KMS-11 (cell line): ENCODE results near the gene KATNA1.

Source experiments
- H2AFZ ChIP-seq: fragments of 200-600 bp; sonication (generic); 2 replicates; pipeline ENCODE4 v1.6.1; 2016; ENCODE audit warnings: antibody characterized with exemption, mixed run types, low read depth
- H3K27ac ChIP-seq: fragments of 200-600 bp; sonication (generic); 2 replicates; pipeline ENCODE4 v1.6.1; 2016; ENCODE audit warnings: mild to moderate bottlenecking, mixed run types
- H3K27me3 ChIP-seq: fragments of 200-600 bp; sonication (generic); 2 replicates; pipeline ENCODE4 v1.6.1; 2017; ENCODE audit warnings: mild to moderate bottlenecking, low read depth, mixed run types, moderate library complexity; ENCODE audit not compliant: insufficient read depth
- H3K36me3 ChIP-seq: fragments of 200-600 bp; sonication (generic); 2 replicates; pipeline ENCODE4 v1.6.1; 2017; ENCODE audit warnings: mild to moderate bottlenecking, mixed run types; ENCODE audit not compliant: insufficient read depth
- H3K4me1 ChIP-seq: fragments of 200-600 bp; sonication (generic); 2 replicates; pipeline ENCODE4 v1.6.1; 2016; ENCODE audit warnings: mild to moderate bottlenecking, low read depth, mixed run types; ENCODE audit not compliant: poor library complexity, severe bottlenecking
- H3K4me2 ChIP-seq: fragments of 200-600 bp; sonication (generic); 2 replicates; pipeline ENCODE4 v1.7.0; 2016; ENCODE audit warnings: mild to moderate bottlenecking, mixed run types
- H3K4me3 ChIP-seq: fragments of 200-600 bp; sonication (generic); IDR thresholded peaks from 2 replicates; pipeline ENCODE4 v1.6.1; 2017; ENCODE audit warnings: low read depth, low read length, mixed read lengths; ENCODE audit not compliant: insufficient read depth
- H3K79me2 ChIP-seq: fragments of 200-600 bp; sonication (generic); 2 replicates; pipeline ENCODE4 v1.6.1; 2016; ENCODE audit warnings: low read depth, mixed run types; ENCODE audit not compliant: insufficient read depth
- H3K9ac ChIP-seq: fragments of 200-600 bp; sonication (generic); 2 replicates; pipeline ENCODE4 v1.6.1; 2016; ENCODE audit warnings: mild to moderate bottlenecking, mixed run types
- H4K20me1 ChIP-seq: fragments of 200-600 bp; sonication (generic); 2 replicates; pipeline ENCODE4 v1.6.1; 2016; ENCODE audit warnings: mild to moderate bottlenecking, mixed run types; ENCODE audit not compliant: insufficient read depth
- TF ChIP-seq, protein P1 (sequence below): fragments of 200-600 bp; sonication (generic); conservative IDR thresholded peaks from 2 replicates; pipeline ENCODE4 v1.6.1; 2017; ENCODE audit warnings: low read depth, mild to moderate bottlenecking, antibody characterized with exemption, low read length, moderate library complexity, mixed read lengths

KATNA1 gene

DNA sequence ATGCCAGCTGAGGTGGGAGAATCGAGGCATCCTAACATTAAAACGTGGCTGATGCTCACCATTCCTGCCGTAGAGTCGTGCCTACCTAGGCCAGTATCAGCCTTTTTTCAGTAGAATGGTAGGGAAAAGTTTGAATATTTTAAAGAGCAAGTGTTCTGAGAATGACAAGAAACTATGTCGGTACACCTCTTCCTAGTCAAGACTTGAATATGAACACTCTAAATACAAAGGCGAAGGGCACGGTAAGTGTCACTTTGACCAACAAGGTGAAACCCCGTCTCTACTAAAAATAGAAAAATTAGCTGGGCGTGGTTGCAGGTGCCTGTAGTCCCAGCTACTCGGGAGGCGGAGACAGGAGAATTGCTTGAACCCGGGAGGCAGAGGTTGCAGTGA lies 81.3 kb downstream of the KATNA1 start:
- peaks cover 24% of the 10 kb centered on the region for H3K4me1 ChIP-seq
- H3K27ac ChIP-seq, result no peak overlapping the region; the same call in 1 of the 2 replicates
- no peaks in the 10 kb centered on the region for H4K20me1 ChIP-seq
- TF ChIP-seq, protein P1, sequence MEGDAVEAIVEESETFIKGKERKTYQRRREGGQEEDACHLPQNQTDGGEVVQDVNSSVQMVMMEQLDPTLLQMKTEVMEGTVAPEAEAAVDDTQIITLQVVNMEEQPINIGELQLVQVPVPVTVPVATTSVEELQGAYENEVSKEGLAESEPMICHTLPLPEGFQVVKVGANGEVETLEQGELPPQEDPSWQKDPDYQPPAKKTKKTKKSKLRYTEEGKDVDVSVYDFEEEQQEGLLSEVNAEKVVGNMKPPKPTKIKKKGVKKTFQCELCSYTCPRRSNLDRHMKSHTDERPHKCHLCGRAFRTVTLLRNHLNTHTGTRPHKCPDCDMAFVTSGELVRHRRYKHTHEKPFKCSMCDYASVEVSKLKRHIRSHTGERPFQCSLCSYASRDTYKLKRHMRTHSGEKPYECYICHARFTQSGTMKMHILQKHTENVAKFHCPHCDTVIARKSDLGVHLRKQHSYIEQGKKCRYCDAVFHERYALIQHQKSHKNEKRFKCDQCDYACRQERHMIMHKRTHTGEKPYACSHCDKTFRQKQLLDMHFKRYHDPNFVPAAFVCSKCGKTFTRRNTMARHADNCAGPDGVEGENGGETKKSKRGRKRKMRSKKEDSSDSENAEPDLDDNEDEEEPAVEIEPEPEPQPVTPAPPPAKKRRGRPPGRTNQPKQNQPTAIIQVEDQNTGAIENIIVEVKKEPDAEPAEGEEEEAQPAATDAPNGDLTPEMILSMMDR, result no peak
- peak overlapping the region; percentile 96 for H2AFZ ChIP-seq
- H3K36me3 ChIP-seq, result no peaks in the 10 kb centered on the region
- H3K4me2 ChIP-seq, result peak overlapping the region; percentile 77
- peak overlapping the region; percentile 68; the same call in 1 of the 2 replicates for H3K9ac ChIP-seq
- H3K79me2 ChIP-seq, result no peaks in the 10 kb centered on the region
- peaks cover 24% of the 10 kb centered on the region; the same call in 1 of the 2 replicates for H3K27me3 ChIP-seq
- H3K4me3 ChIP-seq, result no peak overlapping the region

DNA sequence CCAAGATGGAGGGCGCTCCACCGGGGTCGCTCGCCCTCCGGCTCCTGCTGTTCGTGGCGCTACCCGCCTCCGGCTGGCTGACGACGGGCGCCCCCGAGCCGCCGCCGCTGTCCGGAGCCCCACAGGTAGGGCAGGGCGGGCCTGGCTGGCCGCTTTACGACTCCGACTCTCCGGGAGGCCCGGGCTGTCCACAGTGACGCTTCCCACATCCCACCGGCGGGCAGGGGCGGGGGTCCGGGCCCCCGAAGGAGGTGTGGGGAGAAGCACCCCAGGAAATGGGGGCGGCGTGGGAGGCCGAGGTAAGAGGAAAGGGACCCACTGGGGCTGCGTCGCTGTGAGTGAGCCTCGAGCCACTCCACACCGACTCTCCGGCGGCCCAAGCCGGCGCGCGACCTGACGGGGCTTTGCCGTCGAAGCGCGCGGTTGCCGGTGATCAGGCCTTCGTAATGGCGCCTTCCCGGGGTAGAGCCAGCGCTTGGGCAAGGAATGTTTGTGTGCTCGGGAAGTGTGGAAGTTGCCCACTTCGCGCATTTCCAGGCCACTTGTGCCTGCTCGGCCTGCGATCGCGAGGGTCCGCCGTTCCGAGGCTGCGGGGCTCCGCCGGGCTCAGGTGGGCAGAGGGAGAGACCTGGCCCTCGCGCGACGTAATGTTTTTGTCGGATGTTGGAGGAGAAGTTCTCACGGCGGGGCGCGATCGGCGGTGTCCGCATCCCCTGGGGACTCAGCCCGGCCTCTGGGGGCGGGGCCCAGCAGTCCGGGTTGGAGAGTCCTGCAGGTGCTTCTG lies 81.9 kb downstream of the KATNA1 start:
- Histone ChIP-seq H3K4me1 (peaks cover 24% of the 10 kb centered on the region), H3K4me2 (peak overlapping the region; percentile 77), H2AFZ (peak overlapping the region; percentile 96), H3K4me3 (no peak overlapping the region), H3K9ac (peak overlapping the region; percentile 68; the same call in 1 of the 2 replicates), H3K27ac (peak overlapping the region; percentile 36; the same call in 1 of the 2 replicates), H3K27me3 (peaks cover 27% of the 10 kb centered on the region; the same call in 1 of the 2 replicates), H4K20me1 (no peaks in the 10 kb centered on the region), H3K36me3 (no peaks in the 10 kb centered on the region), H3K79me2 (no peaks in the 10 kb centered on the region)
- TF ChIP-seq, protein P1, result no peak

DNA sequence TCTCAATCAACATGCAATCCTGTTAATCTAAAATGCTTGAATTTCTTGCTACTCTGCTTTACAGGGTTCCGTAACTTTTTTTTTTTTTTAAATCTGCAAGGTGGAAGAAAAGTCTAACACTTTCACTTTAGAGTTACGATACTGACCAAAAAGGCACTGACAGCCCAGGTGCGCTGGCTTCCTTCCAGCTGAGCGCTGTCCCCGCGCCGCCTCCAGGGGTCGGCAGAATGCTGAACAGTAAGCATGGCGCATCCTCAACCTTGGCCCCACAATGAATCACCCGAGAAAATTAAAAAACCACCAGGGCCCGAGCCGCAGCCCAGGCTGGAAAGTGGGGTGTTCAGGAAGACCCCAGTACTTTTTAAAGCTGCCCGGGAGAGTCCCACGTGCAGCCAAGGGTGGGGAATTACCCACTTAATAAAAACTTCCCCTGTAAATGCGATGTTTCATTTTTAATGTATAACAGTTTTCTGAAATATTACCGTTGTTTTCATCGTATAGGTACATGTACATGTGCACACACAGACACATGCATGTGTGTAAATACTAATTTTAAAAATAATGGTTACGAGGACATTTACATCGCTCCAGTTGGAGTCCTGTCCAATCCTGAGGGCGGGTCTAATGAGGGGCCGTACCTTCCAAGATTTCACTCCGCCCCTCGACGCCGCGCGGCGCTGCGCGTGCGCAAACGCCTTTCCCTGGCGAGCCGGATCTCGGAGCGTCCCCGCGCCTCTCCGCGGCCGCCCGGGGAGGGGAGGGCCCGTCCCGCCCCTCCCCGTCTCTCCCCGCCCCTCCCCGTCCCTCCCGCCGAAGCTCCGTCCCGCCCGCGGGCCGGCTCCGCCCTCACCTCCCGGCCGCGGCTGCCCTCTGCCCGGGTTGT lies 82.7 kb downstream of the KATNA1 start, which contains the start of gene GINM1:
Gene GINM1, plus strand, starts transcription at position 849 of the 883 bp plus-strand sequence. CDS start 40 bp downstream, outside the sequence.
- H2AFZ ChIP-seq, result peak within 1 kb of the TSS; percentile 96

DNA sequence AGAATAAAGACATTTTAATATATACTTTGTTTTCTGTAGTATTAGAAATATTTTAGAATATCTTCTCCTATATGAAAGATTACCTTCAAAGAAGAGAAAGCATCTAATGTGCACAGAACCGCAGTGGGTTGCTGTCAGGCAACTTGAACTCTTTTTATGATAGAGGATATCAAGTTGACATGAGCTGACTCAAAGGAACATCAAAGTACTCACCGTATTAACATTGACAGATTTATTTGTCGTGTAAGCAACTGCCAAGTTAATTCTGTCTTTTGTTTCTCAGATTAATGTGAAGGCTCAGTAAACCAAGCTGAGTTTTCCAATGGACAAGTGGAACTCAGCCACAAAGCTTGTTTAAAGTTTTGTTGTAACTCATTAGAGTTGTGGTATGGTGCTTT lies 84.6 kb downstream of the KATNA1 start:
- no peak overlapping the region for H2AFZ ChIP-seq
- no peaks in the 10 kb centered on the region for H3K79me2 ChIP-seq
- peaks cover 35% of the 10 kb centered on the region; the same call in 1 of the 2 replicates for H3K27me3 ChIP-seq
- H3K27ac ChIP-seq, result no peak overlapping the region
- no peaks in the 10 kb centered on the region for H3K36me3 ChIP-seq
- peaks cover 24% of the 10 kb centered on the region for H3K4me1 ChIP-seq
- no peak overlapping the region; the same call in 1 of the 2 replicates for H3K4me2 ChIP-seq
- H3K4me3 ChIP-seq, result no peak overlapping the region
- 0 out of 2 replicates have a peak, but pooled peaks cover 3% of the 10 kb centered on the region for H4K20me1 ChIP-seq
- TF ChIP-seq, protein P1, result no peak
- no peak overlapping the region for H3K9ac ChIP-seq

More for the DNA sequence above, 82.7 kb downstream of the KATNA1 start, which contains the start of gene GINM1:
- H3K27me3 ChIP-seq, result peaks cover 35% of the 10 kb centered on the region; the same call in 1 of the 2 replicates
- peak within 1 kb of the TSS; percentile 68; the same call in 1 of the 2 replicates for H3K9ac ChIP-seq
- H3K36me3 ChIP-seq, result no peaks in the 10 kb centered on the region
- TF ChIP-seq, protein P1, result peak; percentile 72
- peak within 1 kb of the TSS; percentile 36; the same call in 1 of the 2 replicates for H3K27ac ChIP-seq
- peak within 1 kb of the TSS; percentile 77 for H3K4me2 ChIP-seq
- H3K4me1 ChIP-seq, result peaks cover 24% of the 10 kb centered on the region
- no peaks in the 10 kb centered on the region for H4K20me1 ChIP-seq
- no peak within 1 kb of the TSS for H3K4me3 ChIP-seq
- no peaks in the 10 kb centered on the region for H3K79me2 ChIP-seq
